Limb (tissue), 2 donors: ENCODE data around the gene ZNF497.

Experiments used
- DNase-seq, 2 donors: peaks; one replicate each; pipeline ENCODE4 v3.0.0-alpha.2; 2016; ENCODE audit errors: extremely low spot score in 2 of 2

The ZNF497 gene

GRCh38 chr19:58310685-58311084 is 51.9 kb downstream of the ZNF497 start:
- peak in 1 of 2 donors; percentile 51 for DNase-seq

- no peak for DNase-seq
Observed at GRCh38 chr19:58307736-58308135, 54.8 kb downstream of the ZNF497 start.

- no peak for DNase-seq
Observed at GRCh38 chr19:58305932-58306323, 56.6 kb downstream of the ZNF497 start.

GRCh38 chr19:58305065-58305931 is 57.3 kb downstream of the ZNF497 start, which contains the start of gene ERVK3-1:
Gene ERVK3-1 (plus strand): TSS chr19:58305377. CDS start chr19:58312169, 6,792 bp downstream.
- DNase-seq, result peak; percentile 95 to 97

- no peak for DNase-seq
Observed at GRCh38 chr19:58304748-58305064, 57.8 kb downstream of the ZNF497 start.
